Neural progenitor cell (in vitro differentiated cells): Measurements from ENCODE around the gene SLC7A9.

ENCODE experiments used
- EZH2 ChIP-seq: fragments of 200-600 bp; sonication (generic); IDR thresholded peaks from 2 replicates; pipeline ENCODE4 v1.6.1; 2017; ENCODE audit warnings: antibody characterized with exemption, mild to moderate bottlenecking, moderate library complexity
- EZH2phosphoT487 ChIP-seq: fragments of 200-600 bp; sonication (generic); IDR thresholded peaks from 2 replicates; pipeline ENCODE4 v1.6.1; 2017; ENCODE audit warnings: antibody characterized with exemption
- TF ChIP-seq, protein P1 (sequence below): fragments of 200-600 bp; sonication (generic); IDR thresholded peaks from 2 replicates; pipeline ENCODE4 v1.5.1; 2017; ENCODE audit warnings: antibody characterized with exemption, mild to moderate bottlenecking

DNA sequence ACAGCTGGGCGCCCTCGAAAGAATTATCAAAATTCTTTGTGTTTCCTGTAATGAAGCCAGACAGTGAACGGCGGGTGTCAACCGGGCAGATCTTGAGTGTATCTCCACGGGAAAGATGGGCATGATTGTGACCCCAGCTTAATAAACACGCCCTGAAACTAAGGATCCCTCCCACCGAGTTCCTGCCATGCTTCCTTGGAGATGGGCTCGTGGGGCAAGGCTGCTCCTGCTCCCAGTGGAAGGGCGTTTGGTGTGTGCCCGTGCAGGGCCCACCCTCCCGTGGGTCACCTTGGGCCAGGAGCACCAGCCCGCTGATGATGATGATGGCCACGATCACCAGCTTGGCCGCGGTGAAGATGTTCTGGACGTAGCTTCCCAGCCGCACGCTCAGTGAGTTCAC, 7.4 kb downstream of the SLC7A9 start:
- TF ChIP-seq, protein P1, sequence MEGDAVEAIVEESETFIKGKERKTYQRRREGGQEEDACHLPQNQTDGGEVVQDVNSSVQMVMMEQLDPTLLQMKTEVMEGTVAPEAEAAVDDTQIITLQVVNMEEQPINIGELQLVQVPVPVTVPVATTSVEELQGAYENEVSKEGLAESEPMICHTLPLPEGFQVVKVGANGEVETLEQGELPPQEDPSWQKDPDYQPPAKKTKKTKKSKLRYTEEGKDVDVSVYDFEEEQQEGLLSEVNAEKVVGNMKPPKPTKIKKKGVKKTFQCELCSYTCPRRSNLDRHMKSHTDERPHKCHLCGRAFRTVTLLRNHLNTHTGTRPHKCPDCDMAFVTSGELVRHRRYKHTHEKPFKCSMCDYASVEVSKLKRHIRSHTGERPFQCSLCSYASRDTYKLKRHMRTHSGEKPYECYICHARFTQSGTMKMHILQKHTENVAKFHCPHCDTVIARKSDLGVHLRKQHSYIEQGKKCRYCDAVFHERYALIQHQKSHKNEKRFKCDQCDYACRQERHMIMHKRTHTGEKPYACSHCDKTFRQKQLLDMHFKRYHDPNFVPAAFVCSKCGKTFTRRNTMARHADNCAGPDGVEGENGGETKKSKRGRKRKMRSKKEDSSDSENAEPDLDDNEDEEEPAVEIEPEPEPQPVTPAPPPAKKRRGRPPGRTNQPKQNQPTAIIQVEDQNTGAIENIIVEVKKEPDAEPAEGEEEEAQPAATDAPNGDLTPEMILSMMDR, result no peak
- no peak for TF ChIP-seq EZH2phosphoT487
- TF ChIP-seq EZH2, result no peak
